ACC112 (cell line): ENCODE data around the gene EPHB1.

Experiments
- H2AFZ ChIP-seq: fragments of 200-600 bp; sonication (generic); one replicate; pipeline ENCODE4 v1.6.0; 2017; ENCODE audit warnings: antibody characterized with exemption, low read length; ENCODE audit not compliant: unreplicated experiment
- H3K27ac ChIP-seq: fragments of 200-600 bp; sonication (generic); 2 replicates; pipeline ENCODE4 v1.5.1; 2014; ENCODE audit warnings: low read depth, mild to moderate bottlenecking, antibody characterized with exemption, low read length, moderate library complexity
- H3K27me3 ChIP-seq: fragments of 200-600 bp; sonication (generic); 2 replicates; pipeline ENCODE4 v1.6.1; 2014; ENCODE audit warnings: mild to moderate bottlenecking, antibody characterized with exemption, low read length, moderate library complexity, mixed read lengths; ENCODE audit not compliant: insufficient read depth
- H3K36me3 ChIP-seq: fragments of 200-600 bp; sonication (generic); 2 replicates; pipeline ENCODE4 v1.6.1; 2016; ENCODE audit warnings: mild to moderate bottlenecking, antibody characterized with exemption, low read length, moderate library complexity, mixed read lengths; ENCODE audit not compliant: insufficient read depth
- H3K4me1 ChIP-seq: fragments of 200-600 bp; sonication (generic); one replicate; pipeline ENCODE4 v1.6.1; 2016; ENCODE audit warnings: low read length, mixed read lengths; ENCODE audit not compliant: insufficient read depth, unreplicated experiment, control insufficient read depth
- H3K4me3 ChIP-seq: fragments of 200-600 bp; sonication (generic); 2 replicates; pipeline ENCODE4 v1.5.1; 2014; ENCODE audit warnings: mild to moderate bottlenecking, low read depth, low read length
- H3K79me2 ChIP-seq: fragments of 200-600 bp; sonication (generic); one replicate; pipeline ENCODE4 v1.6.0; 2016; ENCODE audit warnings: low read length; ENCODE audit not compliant: control insufficient read depth, unreplicated experiment, insufficient read depth

EPHB1 gene

GRCh38 chr3:134944429-134944828 lies 149.4 kb downstream of the EPHB1 start:
- H3K36me3 ChIP-seq: no peaks in the 10 kb centered on the region
- H3K27ac ChIP-seq: no peak overlapping the region
- H3K4me3 ChIP-seq: no peak overlapping the region
- no peaks in the 10 kb centered on the region for H3K4me1 ChIP-seq
- no peak overlapping the region for H2AFZ ChIP-seq
- no peaks in the 10 kb centered on the region for H3K79me2 ChIP-seq
- no peaks in the 10 kb centered on the region for H3K27me3 ChIP-seq

GRCh38 chr3:134949150-134949549 lies 154.1 kb downstream of the EPHB1 start:
- H3K27me3 ChIP-seq: no peaks in the 10 kb centered on the region
- H3K36me3 ChIP-seq: no peaks in the 10 kb centered on the region
- H3K27ac ChIP-seq: no peak overlapping the region
- no peaks in the 10 kb centered on the region for H3K4me1 ChIP-seq
- no peaks in the 10 kb centered on the region for H3K79me2 ChIP-seq
- no peak overlapping the region for H2AFZ ChIP-seq
- H3K4me3 ChIP-seq: no peak overlapping the region

- no peak overlapping the region for H3K4me3 ChIP-seq
- no peak overlapping the region for H3K27ac ChIP-seq
- no peaks in the 10 kb centered on the region for H3K27me3 ChIP-seq
- H3K36me3 ChIP-seq: no peaks in the 10 kb centered on the region
- no peak overlapping the region for H2AFZ ChIP-seq
- no peaks in the 10 kb centered on the region for H3K4me1 ChIP-seq
- H3K79me2 ChIP-seq: no peaks in the 10 kb centered on the region
Measured at GRCh38 chr3:134952371-134952770, 157.3 kb downstream of the EPHB1 start.

DNA sequence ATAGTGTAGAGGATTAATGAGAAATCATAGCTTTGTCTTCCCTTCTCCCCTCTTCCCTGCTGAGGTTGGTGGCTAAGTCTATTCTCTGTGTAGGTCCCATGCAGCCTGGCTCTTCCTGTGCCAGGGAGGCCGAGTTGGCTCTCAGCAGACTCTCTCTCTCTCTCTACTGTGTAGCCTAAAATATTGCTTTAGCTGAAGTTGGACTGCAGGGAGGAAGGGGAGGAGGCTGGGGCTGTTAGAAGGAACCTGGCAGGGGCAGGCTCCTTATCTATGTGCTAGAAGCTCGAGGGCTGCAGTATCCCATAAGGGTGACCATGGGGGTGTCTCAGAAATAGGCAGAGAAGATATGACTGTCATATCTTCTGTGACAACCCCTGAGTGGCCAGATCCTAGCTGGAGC lies 160.8 kb downstream of the EPHB1 start:
- Histone ChIP-seq H3K4me3 (no peak overlapping the region), H3K79me2 (no peaks in the 10 kb centered on the region), H2AFZ (no peak overlapping the region), H3K4me1 (no peaks in the 10 kb centered on the region), H3K27ac (no peak overlapping the region), H3K36me3 (no peaks in the 10 kb centered on the region), H3K27me3 (no peaks in the 10 kb centered on the region)

DNA sequence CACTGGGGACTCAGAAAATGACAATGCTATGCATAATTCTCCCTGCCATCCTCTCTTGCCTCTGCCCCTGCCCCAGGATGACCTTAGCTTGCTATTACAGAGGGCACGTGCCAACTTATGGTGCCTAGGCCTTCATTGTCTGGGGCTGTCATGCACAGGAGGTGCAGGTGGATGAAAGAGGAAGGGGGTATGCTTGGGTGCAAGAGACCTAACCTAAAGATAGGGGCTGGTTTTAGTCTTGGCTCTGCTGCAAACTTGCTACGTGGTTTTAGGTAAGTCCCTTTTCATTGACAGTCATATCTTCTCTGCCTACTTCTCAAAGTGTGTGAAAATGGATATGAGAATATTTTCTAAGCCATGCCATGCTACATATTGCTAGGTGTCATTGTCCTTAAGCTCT lies 161.3 kb downstream of the EPHB1 start:
- no peaks in the 10 kb centered on the region for H3K36me3 ChIP-seq
- H3K79me2 ChIP-seq: no peaks in the 10 kb centered on the region
- H3K4me1 ChIP-seq: no peaks in the 10 kb centered on the region
- no peak overlapping the region for H3K27ac ChIP-seq
- H2AFZ ChIP-seq: no peak overlapping the region
- no peak overlapping the region for H3K4me3 ChIP-seq
- H3K27me3 ChIP-seq: no peaks in the 10 kb centered on the region

GRCh38 chr3:134956844-134957243 lies 161.8 kb downstream of the EPHB1 start:
- Histone ChIP-seq H2AFZ (no peak overlapping the region), H3K36me3 (no peaks in the 10 kb centered on the region), H3K4me3 (no peak overlapping the region), H3K27ac (no peak overlapping the region), H3K4me1 (no peaks in the 10 kb centered on the region), H3K27me3 (no peaks in the 10 kb centered on the region), H3K79me2 (no peaks in the 10 kb centered on the region)

GRCh38 chr3:134959516-134959915 lies 164.5 kb downstream of the EPHB1 start:
- H3K4me1 ChIP-seq: no peaks in the 10 kb centered on the region
- H2AFZ ChIP-seq: no peak overlapping the region
- H3K4me3 ChIP-seq: no peak overlapping the region
- H3K27me3 ChIP-seq: no peaks in the 10 kb centered on the region
- no peaks in the 10 kb centered on the region for H3K79me2 ChIP-seq
- H3K36me3 ChIP-seq: no peaks in the 10 kb centered on the region
- H3K27ac ChIP-seq: no peak overlapping the region

DNA sequence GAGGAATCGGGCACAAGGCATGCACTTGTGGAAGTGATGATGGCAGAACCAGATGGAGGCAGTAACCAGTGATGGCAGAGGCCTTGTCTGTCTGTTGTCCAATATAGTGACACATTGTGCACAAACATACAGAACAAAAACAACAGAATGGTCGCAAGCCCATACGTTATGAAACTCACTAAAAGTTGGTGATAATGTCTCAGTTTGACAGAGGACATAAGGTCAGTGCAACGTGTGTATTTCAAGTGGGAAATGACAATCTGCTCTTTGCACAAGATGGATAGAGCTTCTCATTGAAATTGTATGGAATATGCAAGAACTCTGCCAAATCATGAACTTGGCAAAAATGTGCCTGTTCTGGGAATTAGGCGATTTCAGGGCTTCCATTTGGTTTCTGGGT lies 169.2 kb downstream of the EPHB1 start:
- H3K79me2 ChIP-seq: no peaks in the 10 kb centered on the region
- no peak overlapping the region for H2AFZ ChIP-seq

DNA sequence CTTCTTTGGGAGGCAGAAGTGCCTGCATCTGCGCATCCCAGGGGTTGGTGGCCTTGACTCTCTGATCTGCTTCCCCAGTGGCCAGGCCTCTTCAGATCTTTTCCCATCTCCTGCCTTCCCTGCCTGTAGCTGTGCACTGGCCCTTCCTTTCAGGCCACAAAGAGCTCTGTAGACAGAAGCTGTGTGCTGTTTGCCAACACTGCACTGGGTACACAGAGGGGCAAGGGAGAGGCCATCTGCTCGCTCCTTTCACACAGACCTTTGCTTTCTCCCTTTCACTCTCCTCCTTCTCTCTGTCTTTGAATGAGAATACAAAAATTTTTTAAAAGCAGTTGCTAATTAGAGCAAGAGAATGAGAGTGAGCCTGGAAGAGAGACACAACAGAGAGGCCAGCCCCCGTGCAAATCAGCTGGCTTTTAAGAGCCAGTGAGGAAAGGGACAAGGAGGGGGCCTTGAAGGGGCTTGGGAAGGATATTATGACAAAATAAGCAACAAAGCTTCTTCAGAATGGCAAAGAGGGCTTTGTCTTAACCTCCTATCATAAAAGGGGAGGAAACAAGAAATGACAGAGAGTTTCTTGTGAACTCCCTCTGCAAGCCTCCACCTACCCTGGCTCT lies 170.9 kb downstream of the EPHB1 start:
- Histone ChIP-seq H3K36me3 (no peaks in the 10 kb centered on the region), H2AFZ (no peak overlapping the region), H3K4me1 (no peaks in the 10 kb centered on the region), H3K79me2 (no peaks in the 10 kb centered on the region), H3K27me3 (no peaks in the 10 kb centered on the region), H3K4me3 (no peak overlapping the region), H3K27ac (no peak overlapping the region)

More for the DNA sequence above, 169.2 kb downstream of the EPHB1 start:
- Histone ChIP-seq H3K27ac (no peak overlapping the region), H3K27me3 (no peaks in the 10 kb centered on the region), H3K4me3 (no peak overlapping the region), H3K36me3 (no peaks in the 10 kb centered on the region), H3K4me1 (no peaks in the 10 kb centered on the region)

DNA sequence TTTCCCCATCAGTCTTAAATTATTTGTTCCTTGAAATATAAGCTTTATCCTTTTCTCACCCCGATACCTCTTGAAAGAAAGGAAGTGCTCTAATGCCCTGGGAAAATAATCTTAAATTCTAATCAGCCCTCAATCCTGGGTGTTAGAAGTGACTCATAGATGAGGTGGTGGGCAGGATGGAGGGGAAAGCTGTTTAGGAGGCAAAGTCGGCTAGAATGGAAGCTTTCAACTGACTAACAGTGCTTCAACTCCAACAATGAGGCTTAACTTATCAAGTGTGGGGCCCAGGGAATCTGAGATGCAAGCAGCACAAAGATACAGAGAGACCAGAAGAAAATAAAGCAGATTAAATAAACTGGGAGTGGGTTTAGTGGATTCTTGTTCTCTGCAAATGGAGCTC lies 175.8 kb downstream of the EPHB1 start:
- H2AFZ ChIP-seq: no peak overlapping the region
- no peaks in the 10 kb centered on the region for H3K27me3 ChIP-seq
- H3K4me1 ChIP-seq: no peaks in the 10 kb centered on the region
- H3K36me3 ChIP-seq: no peaks in the 10 kb centered on the region
- H3K4me3 ChIP-seq: no peak overlapping the region
- no peaks in the 10 kb centered on the region for H3K79me2 ChIP-seq
- H3K27ac ChIP-seq: no peak overlapping the region

DNA sequence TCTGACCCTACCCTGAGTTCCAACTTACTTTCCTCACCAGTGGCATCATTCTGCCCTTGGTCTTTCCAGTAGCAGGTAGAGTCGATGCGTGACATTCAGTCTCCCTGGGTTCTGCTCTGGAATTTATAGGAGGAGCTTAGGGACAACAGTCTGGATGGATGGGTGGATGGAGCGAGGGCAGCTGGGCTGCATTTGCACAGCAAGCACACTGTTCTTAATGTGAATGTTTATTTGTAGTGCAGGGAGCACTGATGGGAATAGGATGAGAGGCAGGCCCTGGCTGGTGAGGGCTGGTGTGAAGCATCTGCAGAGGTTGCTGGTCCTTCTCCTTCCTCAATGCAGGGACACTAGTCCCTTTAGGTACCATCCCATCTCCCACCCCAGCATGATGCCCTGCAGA lies 176.2 kb downstream of the EPHB1 start:
- no peaks in the 10 kb centered on the region for H3K27me3 ChIP-seq
- H3K27ac ChIP-seq: no peak overlapping the region
- no peaks in the 10 kb centered on the region for H3K79me2 ChIP-seq
- H2AFZ ChIP-seq: no peak overlapping the region
- H3K4me1 ChIP-seq: no peaks in the 10 kb centered on the region
- no peak overlapping the region for H3K4me3 ChIP-seq
- H3K36me3 ChIP-seq: no peaks in the 10 kb centered on the region
